Thyroid gland (tissue), 4 donors: Measurements from ENCODE around the gene MAPRE3. TPM values are rescaled to one million over a fixed set of nuclear protein-coding genes. Genes with fewer than 3 reads are reported as not detected.
A peak's percentile ranks its signal among the peaks of the same experiment; 100 is the strongest.

ENCODE experiments used
- DNase-seq, 2 donors: peaks; one replicate each; pipeline ENCODE4 v3.0.0-alpha.2; 2019
- H3K27ac ChIP-seq, 3 donors: fragments of 200-600 bp; sonication (generic); 1 replicate in 2 of 3; 2 replicates in 1 of 3; pipeline ENCODE4 v1.5.1; 2016 to 2019; ENCODE audit warnings: mild to moderate bottlenecking in 1 of 3, moderate library complexity in 1 of 3
- H3K27me3 ChIP-seq: fragments of 200-600 bp; sonication (generic); one replicate; pipeline ENCODE4 v1.5.1; 2019
- H3K36me3 ChIP-seq, 2 donors: fragments of 200-600 bp; sonication (generic); one replicate each; pipeline ENCODE4 v1.5.1; 2016 to 2019
- H3K4me1 ChIP-seq, 2 donors: fragments of 200-600 bp; sonication (generic); one replicate each; pipeline ENCODE4 v1.5.1; 2017 to 2019
- H3K4me3 ChIP-seq, 3 donors: fragments of 200-600 bp; sonication (generic); replicated peaks in 1 of 3; 1 replicate in 2 of 3; 2 replicates in 1 of 3; pipeline ENCODE4 v1.5.1; 2016; ENCODE audit warnings: mild to moderate bottlenecking in 1 of 3
- H3K9me3 ChIP-seq: fragments of 200-600 bp; sonication (generic); one replicate; pipeline ENCODE4 v1.5.1; 2017
- CTCF ChIP-seq, 6 experiments: fragments of 200-600 bp in 3 of 6; fragments of 450-650 bp in 3 of 6; sonication (generic) in 3 of 6; IDR thresholded peaks; one replicate each; pipeline ENCODE4 v1.5.1; 2016 to 2019; ENCODE audit warnings: antibody characterized with exemption in 6 of 6, mild to moderate bottlenecking in 2 of 6, inconsistent platforms in 1 of 6, moderate library complexity in 1 of 6
- POLR2A ChIP-seq, 2 donors: fragments of 450-650 bp; IDR thresholded peaks; one replicate each; pipeline ENCODE4 v1.6.1; 2017; ENCODE audit warnings: antibody characterized with exemption in 2 of 2, mild to moderate bottlenecking in 2 of 2, moderate library complexity in 1 of 2
- WGBS, 2 donors: methylation state at CpG; one replicate each; pipeline ENCODE4 v1.1.5; 2017; 5-methylcytosine and 5-hydroxymethylcytosine counted together
- intact Hi-C: fragments of 100-400 bp; cut with DNase I; formaldehyde crosslinking; loops from one replicate; pipeline ENCODE4 v1.15.1; 2023
- total RNA-seq, 4 donors: library from RNA; depleted of rRNA; stranded (reverse); fragments of >200 nt; gene quantifications; one replicate each; pipeline ENCODE4 v1.2.3, GENCODE V29; 2016

MAPRE3 gene
- total RNA-seq, 4 donors from 2014 or later = 12.9 to 21.2 (median 17.0) TPM

DNA sequence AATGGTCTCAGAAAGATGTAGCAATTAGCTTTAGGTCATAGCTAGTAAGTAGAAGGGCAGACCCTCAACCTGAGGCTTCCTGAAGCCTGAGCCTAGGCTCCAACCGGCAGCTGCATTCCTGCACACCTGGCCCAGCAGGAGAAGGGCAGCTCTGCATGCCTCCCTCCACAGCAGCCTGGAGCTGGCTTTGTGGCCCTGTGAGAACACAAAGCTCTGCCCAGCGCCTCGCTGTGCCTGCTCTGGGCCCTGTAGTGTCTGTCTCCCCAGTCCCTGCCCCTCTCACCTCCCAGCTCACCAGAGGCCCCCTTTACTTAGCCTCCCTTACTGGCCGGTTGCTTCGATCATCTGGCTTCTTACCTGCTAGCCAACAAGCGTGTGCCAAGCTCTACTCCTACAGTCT lies 69.0 kb downstream of the MAPRE3 start:
- Histone ChIP-seq H3K4me3 (no peak overlapping the region), H3K27me3 (no peaks in the 10 kb centered on the region), H3K27ac (no peak overlapping the region), H3K4me1 (peaks cover 14 to 27% of the 10 kb centered on the region in 2 donors), H3K9me3 (no peaks in the 10 kb centered on the region), H3K36me3 (peaks cover 66 to 67% of the 10 kb centered on the region in 2 donors)
- no peak for DNase-seq
- intact Hi-C loops = no loop called here
- WGBS, 2 donors = 93% methylated on average over 6 of the region's 6 CpGs
- TF ChIP-seq POLR2A (IDR thresholded peaks at IDR 0.05) (no peak), CTCF (IDR thresholded peaks at IDR 0.05) (no peak)

DNA sequence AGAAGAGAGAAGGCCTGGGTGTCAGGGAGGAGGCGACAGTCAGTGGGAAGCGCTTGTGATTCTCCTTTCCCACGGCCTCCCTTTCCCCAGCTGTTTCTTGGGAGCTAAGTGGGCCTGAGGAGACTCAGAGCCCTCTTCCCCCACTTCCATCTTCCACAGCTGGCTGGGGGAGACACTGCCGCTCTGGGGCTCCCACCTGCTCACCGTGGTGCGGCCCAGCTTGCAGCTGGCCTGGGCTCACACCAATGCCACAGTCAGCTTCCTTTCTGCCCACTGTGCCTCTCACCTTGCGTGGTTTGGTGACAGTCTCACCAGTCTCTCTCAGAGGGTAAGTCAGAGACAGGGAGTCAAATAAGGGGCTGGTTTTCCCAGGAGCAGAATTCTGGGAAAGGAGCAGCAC lies 69.4 kb downstream of the MAPRE3 start:
- H3K36me3 ChIP-seq = peaks cover 66 to 67% of the 10 kb centered on the region in 2 donors
- H3K4me3 ChIP-seq = no peak overlapping the region
- TF ChIP-seq POLR2A (IDR thresholded peaks at IDR 0.05) (no peak), CTCF (IDR thresholded peaks at IDR 0.05) (no peak)
- 90 to 96% methylated on average over 6 to 7 of the region's 7 CpGs for WGBS, 2 donors
- intact Hi-C loops = no loop called here
- no peak for DNase-seq
- peaks cover 10 to 23% of the 10 kb centered on the region in 2 donors for H3K4me1 ChIP-seq
- no peaks in the 10 kb centered on the region for H3K27me3 ChIP-seq
- H3K9me3 ChIP-seq = no peaks in the 10 kb centered on the region
- H3K27ac ChIP-seq = no peak overlapping the region

DNA sequence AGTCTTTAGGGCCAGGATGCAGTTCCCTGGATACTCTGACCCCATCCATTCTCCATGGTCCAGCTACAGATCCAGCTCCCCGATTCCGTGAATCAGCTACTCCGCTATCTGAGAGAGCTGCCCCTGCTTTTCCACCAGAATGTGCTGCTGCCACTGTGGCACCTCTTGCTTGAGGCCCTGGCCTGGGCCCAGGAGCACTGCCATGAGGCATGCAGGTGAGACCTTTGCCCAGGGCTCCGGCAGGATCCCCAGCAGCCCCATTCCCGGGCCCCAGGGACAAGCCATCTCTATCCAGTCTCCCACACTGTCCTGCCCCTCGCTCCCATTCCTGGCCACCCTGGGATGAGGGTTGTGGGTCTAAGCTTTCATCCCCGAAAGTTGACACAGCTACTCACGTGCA lies 69.8 kb downstream of the MAPRE3 start:
- intact Hi-C loops = no loop called here
- no peak for DNase-seq
- TF ChIP-seq POLR2A (IDR thresholded peaks at IDR 0.05) (no peak), CTCF (IDR thresholded peaks at IDR 0.05) (no peak)

GRCh38 chr2:27041752-27042151 lies 71.3 kb downstream of the MAPRE3 start:
- TF ChIP-seq POLR2A (IDR thresholded peaks at IDR 0.05) = no peak
- no peak for TF ChIP-seq CTCF (IDR thresholded peaks at IDR 0.05)
- DNase-seq = peak; percentile 60 to 61
- Histone ChIP-seq H3K4me1 (peaks cover 9 to 21% of the 10 kb centered on the region in 2 donors), H3K9me3 (no peaks in the 10 kb centered on the region), H3K4me3 (no peak overlapping the region), H3K36me3 (peaks cover 47 to 48% of the 10 kb centered on the region in 2 donors), H3K27me3 (no peaks in the 10 kb centered on the region), H3K27ac (peak overlapping the region; percentile 49 to 72 (median 67))
- intact Hi-C loops = no loop called here
- WGBS, 2 donors = 48% methylated on average over 5 of the region's 5 CpGs

More for the DNA sequence above, 69.8 kb downstream of the MAPRE3 start:
- H3K9me3 ChIP-seq = no peaks in the 10 kb centered on the region
- peaks cover 62 to 63% of the 10 kb centered on the region in 2 donors for H3K36me3 ChIP-seq
- 95 to 96% methylated on average over 3 to 8 of the region's 8 CpGs for WGBS, 2 donors
- peaks cover 9 to 21% of the 10 kb centered on the region in 2 donors for H3K4me1 ChIP-seq
- no peak overlapping the region for H3K27ac ChIP-seq
- no peak overlapping the region for H3K4me3 ChIP-seq
- H3K27me3 ChIP-seq = no peaks in the 10 kb centered on the region

GRCh38 chr2:27042159-27042661 lies 71.8 kb downstream of the MAPRE3 start:
- H3K4me3 ChIP-seq = no peak overlapping the region
- H3K9me3 ChIP-seq = no peaks in the 10 kb centered on the region
- intact Hi-C loops = no loop called here
- H3K27ac ChIP-seq = peak overlapping the region; percentile 49 to 72 (median 67)
- H3K27me3 ChIP-seq = no peaks in the 10 kb centered on the region
- TF ChIP-seq CTCF (IDR thresholded peaks at IDR 0.05) (no peak), POLR2A (IDR thresholded peaks at IDR 0.05) (no peak)
- 36 to 57% methylated on average over 10 of the region's 10 CpGs for WGBS, 2 donors
- peaks cover 9 to 21% of the 10 kb centered on the region in 2 donors for H3K4me1 ChIP-seq
- peak; percentile 46 to 53 for DNase-seq
- H3K36me3 ChIP-seq = peaks cover 43% of the 10 kb centered on the region in 2 donors
